ENCODE measurements around the gene KIF26B.

The KIF26B gene

DNA sequence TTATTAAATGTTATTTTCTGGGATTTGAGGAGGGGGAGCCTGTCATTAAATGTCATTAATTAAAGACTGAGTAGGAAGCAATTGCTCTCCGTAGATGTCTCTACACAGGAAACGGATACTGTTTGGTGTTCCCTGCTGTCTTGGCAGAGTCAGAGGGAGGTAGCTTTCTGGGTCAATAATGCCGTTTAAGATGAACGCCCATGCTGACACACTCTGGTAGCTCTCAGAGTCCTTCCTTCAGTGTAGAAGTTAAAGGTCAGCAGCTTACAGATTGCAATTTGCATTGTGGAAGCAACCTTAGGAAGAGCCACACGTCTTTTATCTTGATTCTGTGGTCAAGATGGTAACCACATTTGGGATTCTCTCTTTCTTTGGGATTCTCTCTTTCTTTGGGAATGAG lies 257.5 kb downstream of the KIF26B start:
- no peak for DNase-seq
- Histone ChIP-seq H3K9me3 (ENCODE audit: severe bottlenecking) (no peaks in the 10 kb centered on the region), H3K27ac (no peak overlapping the region), H3K4me3 (ENCODE audit: low read depth, low read length) (no peak overlapping the region), H3K27me3 (ENCODE audit: insufficient read depth, low read depth, severe bottlenecking) (no peaks in the 10 kb centered on the region), H3K36me3 (no peaks in the 10 kb centered on the region)
- TF ChIP-seq, protein P1, sequence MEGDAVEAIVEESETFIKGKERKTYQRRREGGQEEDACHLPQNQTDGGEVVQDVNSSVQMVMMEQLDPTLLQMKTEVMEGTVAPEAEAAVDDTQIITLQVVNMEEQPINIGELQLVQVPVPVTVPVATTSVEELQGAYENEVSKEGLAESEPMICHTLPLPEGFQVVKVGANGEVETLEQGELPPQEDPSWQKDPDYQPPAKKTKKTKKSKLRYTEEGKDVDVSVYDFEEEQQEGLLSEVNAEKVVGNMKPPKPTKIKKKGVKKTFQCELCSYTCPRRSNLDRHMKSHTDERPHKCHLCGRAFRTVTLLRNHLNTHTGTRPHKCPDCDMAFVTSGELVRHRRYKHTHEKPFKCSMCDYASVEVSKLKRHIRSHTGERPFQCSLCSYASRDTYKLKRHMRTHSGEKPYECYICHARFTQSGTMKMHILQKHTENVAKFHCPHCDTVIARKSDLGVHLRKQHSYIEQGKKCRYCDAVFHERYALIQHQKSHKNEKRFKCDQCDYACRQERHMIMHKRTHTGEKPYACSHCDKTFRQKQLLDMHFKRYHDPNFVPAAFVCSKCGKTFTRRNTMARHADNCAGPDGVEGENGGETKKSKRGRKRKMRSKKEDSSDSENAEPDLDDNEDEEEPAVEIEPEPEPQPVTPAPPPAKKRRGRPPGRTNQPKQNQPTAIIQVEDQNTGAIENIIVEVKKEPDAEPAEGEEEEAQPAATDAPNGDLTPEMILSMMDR (IDR thresholded peaks at IDR 0.05; ENCODE audit: low read depth, low read length) = no peak

DNA sequence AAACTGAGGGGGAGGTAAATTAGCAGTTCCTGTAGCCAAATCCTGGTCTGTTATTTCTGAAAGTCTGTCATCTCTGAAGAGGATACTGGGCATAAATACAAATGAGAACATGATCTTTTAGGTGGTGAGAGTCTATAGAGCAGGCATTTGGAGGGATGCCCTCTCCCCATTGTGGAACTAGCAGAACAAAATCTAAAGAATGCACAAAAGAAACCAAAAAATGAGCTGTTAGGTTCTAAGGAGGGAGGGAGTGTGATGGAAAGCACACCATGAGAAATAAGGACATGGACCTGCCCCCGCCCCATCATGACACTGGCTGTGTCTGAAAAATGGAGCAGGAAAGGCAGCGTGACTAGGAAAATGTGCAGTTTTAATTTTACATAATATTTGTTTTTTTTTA lies 262.0 kb downstream of the KIF26B start:
- Histone ChIP-seq H3K36me3 (no peaks in the 10 kb centered on the region), H3K4me3 (ENCODE audit: low read depth, low read length) (no peak overlapping the region), H3K9me3 (ENCODE audit: severe bottlenecking) (no peaks in the 10 kb centered on the region), H3K27me3 (ENCODE audit: insufficient read depth, low read depth, severe bottlenecking) (no peaks in the 10 kb centered on the region), H3K27ac (no peak overlapping the region)
- DNase-seq = no peak
- TF ChIP-seq, protein P1 (IDR thresholded peaks at IDR 0.05; ENCODE audit: low read depth, low read length) = no peak

DNA sequence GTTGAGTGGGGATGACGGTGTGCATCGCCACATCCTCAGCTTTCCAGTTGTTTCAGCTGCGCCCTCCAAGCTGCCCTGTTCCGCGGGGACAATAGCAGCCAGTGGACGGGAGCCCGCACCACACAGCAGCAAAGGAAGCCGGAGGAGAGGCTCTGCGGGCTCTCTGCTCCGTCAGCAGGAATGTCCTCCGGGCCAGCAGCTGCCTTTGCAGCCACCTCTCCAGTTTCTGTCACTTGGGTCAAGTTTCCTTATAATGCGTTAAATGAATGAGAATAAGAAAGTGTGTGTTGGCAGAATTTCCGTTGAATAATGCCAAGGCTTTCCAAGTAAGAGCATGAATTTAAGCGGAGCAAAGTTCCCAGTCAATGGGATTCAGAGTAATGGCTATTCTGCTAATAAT lies 263.3 kb downstream of the KIF26B start:
- TF ChIP-seq, protein P1 (IDR thresholded peaks at IDR 0.05; ENCODE audit: low read depth, low read length) = no peak
- no peak overlapping the region for H3K4me3 ChIP-seq (ENCODE audit: low read depth, low read length)
- H3K9me3 ChIP-seq (ENCODE audit: severe bottlenecking) = no peaks in the 10 kb centered on the region
- H3K27ac ChIP-seq = no peak overlapping the region
- no peaks in the 10 kb centered on the region for H3K27me3 ChIP-seq (ENCODE audit: insufficient read depth, low read depth, severe bottlenecking)
- H3K36me3 ChIP-seq = no peaks in the 10 kb centered on the region
- DNase-seq = no peak

DNA sequence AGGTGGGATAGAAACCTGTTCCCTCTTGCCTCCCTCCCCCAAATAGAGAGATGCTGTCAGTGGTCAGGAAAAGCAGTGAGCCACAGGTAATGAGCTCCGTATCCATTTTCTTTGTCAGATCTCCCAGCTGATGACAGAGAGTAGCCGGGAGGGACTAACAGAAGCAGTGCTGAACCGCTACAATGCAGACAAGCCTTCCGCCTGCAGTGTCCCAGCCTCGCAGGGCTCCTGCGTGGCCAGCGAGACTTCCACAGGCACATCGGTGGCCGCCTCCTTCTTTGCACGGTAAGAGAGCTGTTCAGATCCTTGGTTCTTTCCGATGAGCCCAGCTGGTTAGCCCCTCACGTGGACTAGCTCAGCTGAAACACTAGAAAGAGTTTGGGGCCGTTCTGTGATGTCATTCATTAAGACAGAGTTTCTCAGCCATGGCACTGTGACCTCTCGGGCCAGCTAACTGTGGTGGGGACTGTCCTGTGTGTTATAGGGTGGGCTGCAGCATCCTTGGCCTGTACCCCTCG lies 264.7 kb downstream of the KIF26B start:
- TF ChIP-seq, protein P1 (IDR thresholded peaks at IDR 0.05; ENCODE audit: low read depth, low read length) = no peak
- no peak overlapping the region for H3K27ac ChIP-seq
- DNase-seq = no peak
- H3K27me3 ChIP-seq (ENCODE audit: insufficient read depth, low read depth, severe bottlenecking) = no peaks in the 10 kb centered on the region
- H3K4me3 ChIP-seq (ENCODE audit: low read depth, low read length) = no peak overlapping the region
- H3K9me3 ChIP-seq (ENCODE audit: severe bottlenecking) = no peaks in the 10 kb centered on the region
- H3K36me3 ChIP-seq = no peaks in the 10 kb centered on the region

DNA sequence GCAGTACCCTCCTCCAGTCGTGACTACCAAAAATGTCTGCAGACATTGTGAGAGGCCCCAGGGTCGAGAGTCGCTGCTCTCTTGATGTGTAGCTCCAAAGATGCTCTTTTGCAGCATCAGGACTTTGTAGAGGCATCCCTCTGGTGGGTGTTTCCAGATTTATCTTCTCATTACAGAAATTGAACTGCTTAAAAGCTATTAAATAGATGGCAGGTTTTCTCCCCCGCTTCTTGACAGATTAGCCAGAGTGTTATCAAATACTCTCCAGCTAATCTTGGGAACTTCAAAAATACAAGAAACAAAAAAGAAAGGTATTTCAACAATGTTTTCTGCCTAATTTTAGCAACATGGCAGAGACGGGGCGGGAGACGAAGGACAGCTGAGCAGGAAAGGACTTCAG lies 265.2 kb downstream of the KIF26B start:
- Histone ChIP-seq H3K36me3 (no peaks in the 10 kb centered on the region), H3K9me3 (ENCODE audit: severe bottlenecking) (no peaks in the 10 kb centered on the region), H3K27ac (no peak overlapping the region), H3K4me3 (ENCODE audit: low read depth, low read length) (no peak overlapping the region), H3K27me3 (ENCODE audit: insufficient read depth, low read depth, severe bottlenecking) (no peaks in the 10 kb centered on the region)
- TF ChIP-seq, protein P1 (IDR thresholded peaks at IDR 0.05; ENCODE audit: low read depth, low read length) = no peak
- no peak for DNase-seq

DNA sequence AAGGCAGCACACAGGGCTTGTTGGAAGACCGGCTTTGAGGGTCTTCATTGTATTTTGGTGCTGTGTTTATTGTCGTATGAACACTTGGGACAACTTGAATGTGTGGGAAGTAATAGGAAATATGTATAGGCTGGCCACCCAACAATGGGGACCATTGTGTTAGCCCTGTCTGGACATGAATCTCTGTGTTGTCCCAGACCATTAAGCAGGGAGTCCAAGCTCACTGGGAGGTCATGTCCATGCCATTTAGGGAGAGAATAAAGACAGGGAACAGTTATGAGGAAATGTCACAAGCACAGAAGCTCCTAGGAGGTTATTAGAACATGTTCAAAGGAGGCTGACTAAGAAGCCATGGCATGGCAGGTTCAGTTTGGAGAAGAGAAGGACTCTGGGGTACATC lies 266.1 kb downstream of the KIF26B start:
- Histone ChIP-seq H3K4me3 (ENCODE audit: low read depth, low read length) (no peak overlapping the region), H3K27me3 (ENCODE audit: insufficient read depth, low read depth, severe bottlenecking) (no peaks in the 10 kb centered on the region)
- DNase-seq = no peak

More for the DNA sequence above, 266.1 kb downstream of the KIF26B start:
- TF ChIP-seq, protein P1 (IDR thresholded peaks at IDR 0.05; ENCODE audit: low read depth, low read length) = no peak
- H3K36me3 ChIP-seq = no peaks in the 10 kb centered on the region
- H3K27ac ChIP-seq = no peak overlapping the region
- no peaks in the 10 kb centered on the region for H3K9me3 ChIP-seq (ENCODE audit: severe bottlenecking)

Measured in WERI-Rb-1 (cell line).